Thyroid gland (tissue), 4 donors: ENCODE measurements around the gene GOLIM4.

Source experiments
- CTCF ChIP-seq, 6 experiments: fragments of 200-600 bp in 3 of 6; fragments of 450-650 bp in 3 of 6; sonication (generic) in 3 of 6; IDR thresholded peaks; one replicate each; pipeline ENCODE4 v1.5.1; 2016 to 2019; ENCODE audit warnings: antibody characterized with exemption in 6 of 6, mild to moderate bottlenecking in 2 of 6, inconsistent platforms in 1 of 6, moderate library complexity in 1 of 6
- POLR2A ChIP-seq, 2 donors: fragments of 450-650 bp; IDR thresholded peaks; one replicate each; pipeline ENCODE4 v1.6.1; 2017; ENCODE audit warnings: antibody characterized with exemption in 2 of 2, mild to moderate bottlenecking in 2 of 2, moderate library complexity in 1 of 2

- TF ChIP-seq CTCF (IDR thresholded peaks at IDR 0.05) = no peak
- no peak for TF ChIP-seq POLR2A (IDR thresholded peaks at IDR 0.05)
Observed at GRCh38 chr3:168141405-168141998, 45.8 kb upstream of the GOLIM4 start.
